NB4 (cell line): ENCODE results near the gene PCCA.

ENCODE experiments used
- DNase-seq: peaks from one replicate; pipeline ENCODE4 v3.0.0; 2010; ENCODE audit warnings: low read depth
- H3K4me3 ChIP-seq: one replicate; pipeline ENCODE4 v1.5.1; 2011; ENCODE audit warnings: mild to moderate bottlenecking, low read depth, low read length, moderate library complexity
- CTCF ChIP-seq: IDR thresholded peaks from one replicate; pipeline ENCODE4 v1.5.1; 2012; ENCODE audit warnings: low read depth, low read length
- MAX ChIP-seq: IDR thresholded peaks from 2 replicates; pipeline ENCODE4 v1.6.1; 2011; ENCODE audit warnings: low read depth, low read length
- MYC ChIP-seq: IDR thresholded peaks from 2 replicates; pipeline ENCODE4 v1.6.1; 2011; ENCODE audit warnings: low read depth, low read length
- POLR2A ChIP-seq: IDR thresholded peaks from 2 replicates; pipeline ENCODE4 v1.6.1; 2011; ENCODE audit warnings: mild to moderate bottlenecking; ENCODE audit not compliant: insufficient read length; ENCODE audit errors: extremely low read depth

PCCA gene

GRCh38 chr13:100537486-100537885 is 448.6 kb downstream of the PCCA start:
- no peak overlapping the region for H3K4me3 ChIP-seq
- no peak for TF ChIP-seq MYC
- TF ChIP-seq POLR2A: no peak
- no peak for TF ChIP-seq MAX
- TF ChIP-seq CTCF: no peak
- no peak for DNase-seq

GRCh38 chr13:100537951-100538462 is 449.1 kb downstream of the PCCA start:
- H3K4me3 ChIP-seq: no peak overlapping the region
- no peak for DNase-seq
- no peak for TF ChIP-seq CTCF
- no peak for TF ChIP-seq MYC
- TF ChIP-seq MAX: no peak
- TF ChIP-seq POLR2A: no peak

- no peak overlapping the region for H3K4me3 ChIP-seq
- no peak for DNase-seq
- TF ChIP-seq MAX (no peak), POLR2A (no peak), MYC (no peak), CTCF (no peak)
Observed at GRCh38 chr13:100540621-100541020, 451.7 kb downstream of the PCCA start.

GRCh38 chr13:100541897-100542825 is 453.3 kb downstream of the PCCA start:
- no peak for TF ChIP-seq MAX
- TF ChIP-seq POLR2A: no peak
- TF ChIP-seq MYC: no peak
- no peak for TF ChIP-seq CTCF
- DNase-seq: no peak
- H3K4me3 ChIP-seq: no peak overlapping the region

- peak; percentile 68 for DNase-seq
- no peak overlapping the region for H3K4me3 ChIP-seq
- TF ChIP-seq POLR2A: no peak
- peak; percentile 21 for TF ChIP-seq CTCF
Observed at GRCh38 chr13:100542826-100543156, 453.9 kb downstream of the PCCA start.
